Body of pancreas (tissue), 4 donors: ENCODE data around the gene TIMMDC1. TPM values are rescaled to one million over a fixed set of nuclear protein-coding genes. Genes with fewer than 3 reads are reported as not detected.
"Not testable (repeated sequence)": the region's sequence is repeated elsewhere in the genome, so short reads cannot be mapped to it uniquely, and the experiment has no call there.

Source experiments
- ATAC-seq: fragments of 150-250 bp; one replicate; pipeline ENCODE4 v1.9.1; 2016
- DNase-seq, 4 donors: peaks; one replicate each; pipeline ENCODE4 v3.0.0-alpha.2; 2019
- H3K27ac ChIP-seq, 4 donors: fragments of 200-600 bp; sonication (generic); 1 replicate in 3 of 4; 2 replicates in 1 of 4; pipeline versions ENCODE4 v1.5.1 to v1.6.1; 2016 to 2019; ENCODE audit warnings: mild to moderate bottlenecking in 1 of 4, mixed read lengths in 1 of 4, moderate library complexity in 1 of 4
- H3K27me3 ChIP-seq, 2 donors: fragments of 200-600 bp; sonication (generic); one replicate each; pipeline ENCODE4 v1.6.0; 2016; ENCODE audit warnings: mild to moderate bottlenecking in 1 of 2
- H3K36me3 ChIP-seq, 2 donors: fragments of 200-600 bp; sonication (generic); replicated peaks in 1 of 2; 2 replicates each; pipeline ENCODE4 v1.5.1; 2016; ENCODE audit warnings: low read depth in 2 of 2; ENCODE audit not compliant: insufficient read depth in 1 of 2
- H3K4me1 ChIP-seq: fragments of 200-600 bp; sonication (generic); one replicate; pipeline ENCODE4 v1.6.0; 2016
- H3K4me3 ChIP-seq, 2 donors: fragments of 200-600 bp; sonication (generic); 1 replicate in 1 of 2; 2 replicates in 1 of 2; pipeline ENCODE4 v1.5.1; 2016 to 2019
- H3K9me3 ChIP-seq, 3 donors: fragments of 200-600 bp; sonication (generic); 1 replicate in 2 of 3; 2 replicates in 1 of 3; pipeline ENCODE4 v1.5.1; 2016
- POLR2A ChIP-seq, 3 donors: fragments of 450-650 bp; IDR thresholded peaks; one replicate each; pipeline ENCODE4 v1.6.1; 2016; ENCODE audit warnings: antibody characterized with exemption in 3 of 3, mild to moderate bottlenecking in 2 of 3
- WGBS, 2 donors: methylation state at CpG; one replicate each; pipeline ENCODE4 v1.1.5; 2017; 5-methylcytosine and 5-hydroxymethylcytosine counted together
- intact Hi-C: fragments of 100-400 bp; cut with DNase I; formaldehyde crosslinking; loops from one replicate; pipeline ENCODE4 v1.15.1; 2023
- total RNA-seq, 2 donors: library from RNA; depleted of rRNA; stranded (reverse); fragments of >200 nt; gene quantifications; one replicate each; pipeline ENCODE4 v1.1.0, GENCODE V29; 2016
- TF ChIP-seq, protein P1 (sequence below), 7 experiments: fragments of 450-650 bp in 4 of 7; fragments of 200-600 bp in 3 of 7; sonication (generic) in 3 of 7; IDR thresholded peaks; one replicate each; pipeline ENCODE4 v1.5.1; 2016 to 2019; ENCODE audit warnings: antibody characterized with exemption in 7 of 7

Gene TIMMDC1
- total RNA-seq, 2 donors from 2014 or later: 15.6 to 33.0 TPM

DNA sequence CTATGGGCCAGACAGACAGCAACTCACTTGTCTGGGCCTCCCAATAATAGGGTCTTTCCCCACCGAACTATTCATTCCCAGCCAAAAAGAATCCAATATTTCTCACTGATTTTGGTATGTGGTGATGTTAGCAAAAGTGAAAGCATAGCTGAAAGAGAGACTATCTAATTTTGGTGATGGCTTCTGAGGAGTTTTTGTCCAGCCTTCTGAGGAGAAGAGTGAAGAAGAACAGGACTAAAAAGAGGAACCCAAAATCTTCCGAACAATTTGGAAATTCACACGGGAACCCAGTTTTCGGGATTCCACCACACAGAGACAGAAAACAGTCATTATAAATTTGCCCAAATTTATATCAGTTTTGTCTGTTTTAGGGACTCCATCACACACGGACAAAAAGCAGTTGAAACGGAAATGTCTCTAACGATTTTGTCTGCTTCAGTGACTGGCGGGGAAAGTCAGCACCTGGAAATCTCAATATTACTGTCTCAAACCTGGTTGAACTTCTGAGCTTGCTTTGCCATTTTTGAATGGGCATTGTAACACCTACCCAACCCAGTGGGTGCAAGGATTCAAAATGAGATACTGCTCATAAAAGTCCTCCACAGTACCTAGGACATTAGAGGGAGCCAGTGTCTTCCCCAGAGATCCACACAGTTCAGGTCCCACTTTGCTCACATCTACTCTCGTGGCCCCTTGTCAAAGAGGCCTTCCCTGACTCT lies 52.0 kb downstream of the TIMMDC1 start:
- no peaks in the 10 kb centered on the region for H3K4me1 ChIP-seq
- H3K9me3 ChIP-seq: no peaks in the 10 kb centered on the region
- no peak overlapping the region for H3K27ac ChIP-seq
- TF ChIP-seq POLR2A (IDR thresholded peaks at IDR 0.05): no peak
- TF ChIP-seq, protein P1, sequence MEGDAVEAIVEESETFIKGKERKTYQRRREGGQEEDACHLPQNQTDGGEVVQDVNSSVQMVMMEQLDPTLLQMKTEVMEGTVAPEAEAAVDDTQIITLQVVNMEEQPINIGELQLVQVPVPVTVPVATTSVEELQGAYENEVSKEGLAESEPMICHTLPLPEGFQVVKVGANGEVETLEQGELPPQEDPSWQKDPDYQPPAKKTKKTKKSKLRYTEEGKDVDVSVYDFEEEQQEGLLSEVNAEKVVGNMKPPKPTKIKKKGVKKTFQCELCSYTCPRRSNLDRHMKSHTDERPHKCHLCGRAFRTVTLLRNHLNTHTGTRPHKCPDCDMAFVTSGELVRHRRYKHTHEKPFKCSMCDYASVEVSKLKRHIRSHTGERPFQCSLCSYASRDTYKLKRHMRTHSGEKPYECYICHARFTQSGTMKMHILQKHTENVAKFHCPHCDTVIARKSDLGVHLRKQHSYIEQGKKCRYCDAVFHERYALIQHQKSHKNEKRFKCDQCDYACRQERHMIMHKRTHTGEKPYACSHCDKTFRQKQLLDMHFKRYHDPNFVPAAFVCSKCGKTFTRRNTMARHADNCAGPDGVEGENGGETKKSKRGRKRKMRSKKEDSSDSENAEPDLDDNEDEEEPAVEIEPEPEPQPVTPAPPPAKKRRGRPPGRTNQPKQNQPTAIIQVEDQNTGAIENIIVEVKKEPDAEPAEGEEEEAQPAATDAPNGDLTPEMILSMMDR (IDR thresholded peaks at IDR 0.05): no peak
- H3K4me3 ChIP-seq: no peak overlapping the region
- no peak for ATAC-seq
- DNase-seq: no peak
- intact Hi-C loops: no loop called here
- H3K27me3 ChIP-seq: no peaks in the 10 kb centered on the region
- H3K36me3 ChIP-seq: no peaks in the 10 kb centered on the region
- 86 to 87% methylated on average over 9 of the region's 9 CpGs for WGBS, 2 donors

DNA sequence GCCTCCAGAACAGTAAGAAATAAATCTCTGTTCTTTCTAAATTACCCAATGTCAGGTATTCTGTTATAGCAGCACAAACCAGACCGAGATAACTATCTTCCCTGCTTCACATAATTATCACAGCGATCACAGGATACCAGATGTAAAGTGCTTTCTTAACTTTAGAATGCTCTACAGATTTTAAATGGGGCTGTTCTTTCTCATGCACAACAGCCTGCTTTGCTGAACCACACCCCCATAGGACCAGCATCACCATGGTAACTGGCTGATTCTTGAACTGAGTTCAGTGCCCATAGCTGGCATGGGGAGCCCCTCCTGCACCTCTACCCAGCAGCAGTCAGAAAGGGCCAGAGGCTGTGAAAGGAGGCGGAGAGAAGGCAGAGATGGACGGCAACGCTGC lies 53.3 kb downstream of the TIMMDC1 start:
- Histone ChIP-seq H3K4me1 (no peaks in the 10 kb centered on the region), H3K36me3 (no peaks in the 10 kb centered on the region), H3K9me3 (no peaks in the 10 kb centered on the region), H3K4me3 (no peak overlapping the region), H3K27ac (no peak overlapping the region), H3K27me3 (no peaks in the 10 kb centered on the region)
- DNase-seq: no peak
- no peak for ATAC-seq
- intact Hi-C loops: no loop called here
- no peak for TF ChIP-seq POLR2A (IDR thresholded peaks at IDR 0.05)
- TF ChIP-seq, protein P1 (IDR thresholded peaks at IDR 0.05): no peak
- WGBS, 2 donors: 90 to 93% methylated on average over 5 of the region's 5 CpGs

DNA sequence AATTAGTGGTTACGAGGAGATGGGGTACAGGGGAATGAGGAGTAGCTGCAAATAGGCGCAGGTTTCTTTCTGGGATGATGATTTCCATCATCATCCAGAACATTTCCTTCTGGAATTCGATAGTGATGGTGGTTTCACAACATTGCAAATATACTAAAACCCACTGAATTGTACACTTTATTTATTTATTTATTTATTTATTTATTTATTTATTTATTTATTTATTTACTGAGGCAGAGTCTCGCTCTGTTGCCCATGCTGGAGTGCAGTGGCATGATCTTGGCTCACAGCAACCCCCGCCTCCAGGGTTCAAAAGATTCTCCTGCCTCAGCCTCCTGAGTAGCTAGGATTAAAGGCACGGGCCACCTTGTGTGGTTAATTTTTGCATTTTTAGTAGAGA lies 54.6 kb downstream of the TIMMDC1 start:
- ATAC-seq: not testable (repeated sequence)

DNA sequence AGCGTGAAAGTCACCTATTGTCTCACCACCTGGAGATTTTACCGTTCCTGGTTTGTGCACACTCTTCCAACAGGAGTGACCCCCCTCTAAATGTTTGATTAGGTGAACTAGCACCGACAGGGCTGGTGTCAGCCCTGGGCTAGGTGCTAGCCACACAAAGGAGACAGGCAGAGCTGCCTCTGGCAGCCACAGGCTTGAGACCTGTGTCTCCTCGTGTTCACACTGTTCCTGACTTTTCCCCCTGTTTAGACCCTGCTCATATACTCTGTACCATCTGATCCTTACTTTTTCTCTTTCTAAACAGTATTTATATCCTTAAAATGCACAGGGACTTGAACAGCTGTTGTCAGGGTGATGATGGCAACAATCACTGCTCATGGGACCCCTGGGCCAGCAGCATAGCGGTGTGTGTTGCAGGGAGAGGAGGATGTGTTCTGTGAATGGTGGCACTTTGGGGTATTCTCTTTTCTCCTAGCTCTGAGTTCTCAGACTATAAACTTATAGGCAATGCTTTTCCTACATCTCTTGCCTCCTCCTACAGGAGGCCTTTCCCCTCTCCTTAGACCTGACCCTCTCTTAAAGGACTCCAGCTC lies 55.6 kb downstream of the TIMMDC1 start:
- 57 to 80% methylated on average over 5 of the region's 5 CpGs for WGBS, 2 donors
- ATAC-seq: no peak
- intact Hi-C loops: no loop called here

More for the DNA sequence above, 54.6 kb downstream of the TIMMDC1 start:
- DNase-seq, H3K36me3 ChIP-seq, H3K4me3 ChIP-seq, H3K27me3 ChIP-seq, H3K27ac ChIP-seq, H3K4me1 ChIP-seq, intact Hi-C loops, H3K9me3 ChIP-seq: not testable (repeated sequence)
- 87 to 90% methylated on average over 6 of the region's 6 CpGs for WGBS, 2 donors

DNA sequence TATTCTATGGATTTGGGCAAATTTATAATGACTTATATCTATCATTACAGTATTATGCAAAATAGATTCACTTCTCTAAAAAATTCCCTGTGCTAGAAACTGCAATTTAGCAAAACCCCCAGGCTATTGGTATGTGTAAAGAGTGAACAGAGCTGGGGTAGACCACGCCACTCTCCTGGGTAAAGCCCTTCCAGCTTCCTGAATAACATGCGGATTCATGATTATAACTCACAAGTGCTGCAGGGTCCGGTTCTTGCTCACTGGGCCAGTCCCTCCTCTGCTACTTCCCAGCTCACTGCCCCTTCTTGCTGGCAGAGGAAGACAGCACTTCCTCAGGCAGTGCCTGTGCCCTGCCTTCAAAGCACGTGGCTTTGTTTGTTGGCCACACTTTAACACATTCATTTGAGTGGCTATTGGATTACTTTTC lies 57.0 kb downstream of the TIMMDC1 start:
- intact Hi-C loops: no loop called here
- WGBS, 2 donors: 63 to 68% methylated on average over 4 of the region's 4 CpGs
- no peak for ATAC-seq
- Histone ChIP-seq H3K9me3 (no peaks in the 10 kb centered on the region), H3K27ac (no peak overlapping the region), H3K27me3 (no peaks in the 10 kb centered on the region), H3K36me3 (no peaks in the 10 kb centered on the region), H3K4me1 (no peaks in the 10 kb centered on the region), H3K4me3 (no peak overlapping the region)
- DNase-seq: peak in 1 of 4 donors; percentile 42
- TF ChIP-seq POLR2A (IDR thresholded peaks at IDR 0.05): no peak
- TF ChIP-seq, protein P1 (IDR thresholded peaks at IDR 0.05): no peak

More for the DNA sequence above, 55.6 kb downstream of the TIMMDC1 start:
- H3K27ac ChIP-seq: no peak overlapping the region
- DNase-seq: no peak
- no peaks in the 10 kb centered on the region for H3K4me1 ChIP-seq
- H3K9me3 ChIP-seq: no peaks in the 10 kb centered on the region
- no peaks in the 10 kb centered on the region for H3K36me3 ChIP-seq
- TF ChIP-seq, protein P1 (IDR thresholded peaks at IDR 0.05): no peak
- TF ChIP-seq POLR2A (IDR thresholded peaks at IDR 0.05): no peak
- H3K4me3 ChIP-seq: no peak overlapping the region
- no peaks in the 10 kb centered on the region for H3K27me3 ChIP-seq
